Immature natural killer cell (primary cell): ENCODE data around the gene OVCH2. TPM values are rescaled to one million over a fixed set of nuclear protein-coding genes. Genes with fewer than 3 reads are reported as not detected.
"Not testable (repeated sequence)": the region's sequence is repeated elsewhere in the genome, so short reads cannot be mapped to it uniquely, and the experiment has no call there.

Experiments
- DNase-seq, 3 donors: peaks; one replicate each; pipeline ENCODE4 v3.0.0; 2022; ENCODE audit warnings: mixed read lengths in 1 of 3
- H3K27ac Mint-ChIP-seq, 6 donors: one replicate each; pipeline ENCODE4 v1.8.0; 2020; ENCODE audit warnings: mixed read lengths in 6 of 6, mild to moderate bottlenecking in 5 of 6, inconsistent platforms in 4 of 6, moderate library complexity in 3 of 6
- H3K27me3 Mint-ChIP-seq, 3 donors: one replicate each; pipeline ENCODE4 v1.8.0; 2020 to 2021; ENCODE audit warnings: low read depth in 3 of 3, mild to moderate bottlenecking in 3 of 3, mixed read lengths in 3 of 3, moderate library complexity in 3 of 3, inconsistent platforms in 1 of 3
- H3K36me3 Mint-ChIP-seq, 3 donors: one replicate each; pipeline ENCODE4 v1.8.0; 2020; ENCODE audit warnings: mixed read lengths in 3 of 3, inconsistent platforms in 2 of 3, mild to moderate bottlenecking in 2 of 3
- H3K4me1 Mint-ChIP-seq, 2 donors: one replicate each; pipeline ENCODE4 v1.8.0; 2020; ENCODE audit warnings: inconsistent platforms in 2 of 2, mild to moderate bottlenecking in 2 of 2, mixed read lengths in 2 of 2, moderate library complexity in 1 of 2
- H3K4me3 Mint-ChIP-seq, 5 donors: one replicate each; pipeline ENCODE4 v1.8.0; 2020; ENCODE audit warnings: mild to moderate bottlenecking in 5 of 5, mixed read lengths in 5 of 5, inconsistent platforms in 3 of 5, moderate library complexity in 3 of 5
- H3K9me3 Mint-ChIP-seq, 6 donors: one replicate each; pipeline ENCODE4 v1.8.0; 2020; ENCODE audit warnings: mild to moderate bottlenecking in 6 of 6, mixed read lengths in 6 of 6, inconsistent platforms in 4 of 6, moderate library complexity in 3 of 6
- polyA plus RNA-seq, 3 donors: library from polyadenylated mRNA; unstranded; fragments of 300-500 nt; fragmentation: Illumina TruSeq; gene quantifications; one replicate each; pipeline ENCODE4 v1.2.3, GENCODE V29; 2021

Gene OVCH2, protein sequence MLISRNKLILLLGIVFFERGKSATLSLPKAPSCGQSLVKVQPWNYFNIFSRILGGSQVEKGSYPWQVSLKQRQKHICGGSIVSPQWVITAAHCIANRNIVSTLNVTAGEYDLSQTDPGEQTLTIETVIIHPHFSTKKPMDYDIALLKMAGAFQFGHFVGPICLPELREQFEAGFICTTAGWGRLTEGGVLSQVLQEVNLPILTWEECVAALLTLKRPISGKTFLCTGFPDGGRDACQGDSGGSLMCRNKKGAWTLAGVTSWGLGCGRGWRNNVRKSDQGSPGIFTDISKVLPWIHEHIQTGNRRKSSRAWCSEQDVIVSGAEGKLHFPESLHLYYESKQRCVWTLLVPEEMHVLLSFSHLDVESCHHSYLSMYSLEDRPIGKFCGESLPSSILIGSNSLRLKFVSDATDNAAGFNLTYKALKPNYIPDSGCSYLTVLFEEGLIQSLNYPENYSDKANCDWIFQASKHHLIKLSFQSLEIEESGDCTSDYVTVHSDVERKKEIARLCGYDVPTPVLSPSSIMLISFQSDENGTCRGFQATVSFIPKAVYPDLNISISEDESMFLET
- polyA plus RNA-seq: not detected

DNA sequence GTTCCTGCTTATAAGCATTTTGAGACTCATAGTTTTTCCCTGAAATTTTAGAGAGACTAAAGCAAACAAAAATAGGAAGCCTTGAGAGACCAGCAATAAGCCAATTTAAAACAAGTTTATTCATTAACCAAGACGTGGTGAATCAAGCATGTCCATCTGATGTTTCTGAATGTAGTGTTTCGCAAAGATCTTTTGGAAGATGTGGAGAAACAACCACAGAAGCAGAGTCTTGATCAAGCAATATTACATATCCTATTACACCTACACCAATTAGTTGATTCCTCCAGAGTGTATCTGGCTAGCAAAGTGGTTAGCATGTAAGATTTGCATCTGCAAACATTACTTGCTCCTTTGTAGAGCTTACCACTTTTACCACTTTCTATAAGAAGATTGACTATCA, at the start of gene OVCH2:
TSS of gene OVCH2 (minus strand) at position 101 of the 400 bp plus-strand sequence. CDS start at position 18, 83 bp downstream.
- no peaks in the 10 kb centered on the region for H3K4me1 Mint-ChIP-seq
- DNase-seq: no peak
- H3K27ac Mint-ChIP-seq: no peak within 1 kb of the TSS
- no peak within 1 kb of the TSS for H3K4me3 Mint-ChIP-seq
- H3K36me3 Mint-ChIP-seq: no peaks in the 10 kb centered on the region
- peaks cover 2 to 5% (median 4%) of the 10 kb centered on the region in 3 donors for H3K27me3 Mint-ChIP-seq
- peaks cover 0 to 1% (median 0%) of the 10 kb centered on the region in 6 donors for H3K9me3 Mint-ChIP-seq

DNA sequence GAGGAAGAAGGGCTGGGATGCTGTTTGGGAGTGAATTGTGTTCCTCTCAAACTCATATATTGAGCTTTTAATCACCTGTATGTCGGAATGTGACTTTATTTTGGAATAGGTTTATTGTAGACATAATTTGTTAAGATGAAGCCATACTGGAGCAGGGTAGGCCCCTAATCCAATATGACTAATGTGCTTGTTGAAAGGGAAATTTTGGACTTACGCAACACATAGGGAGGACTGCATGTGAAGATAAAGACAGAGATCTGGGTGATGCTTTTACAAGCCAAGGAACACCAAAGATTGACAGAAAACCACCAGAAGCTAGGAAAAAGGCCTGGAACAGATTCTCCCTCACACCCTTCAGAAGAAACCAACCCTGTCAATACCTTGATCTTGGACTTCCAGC, 43.2 kb upstream of the OVCH2 start:
- H3K27me3 Mint-ChIP-seq: peaks cover 0 to 2% (median 0%) of the 10 kb centered on the region in 3 donors
- no peak for DNase-seq
- H3K9me3 Mint-ChIP-seq: peaks cover 0 to 6% (median 0%) of the 10 kb centered on the region in 6 donors
- no peak overlapping the region for H3K27ac Mint-ChIP-seq
- no peak overlapping the region for H3K4me3 Mint-ChIP-seq
- no peaks in the 10 kb centered on the region for H3K4me1 Mint-ChIP-seq
- H3K36me3 Mint-ChIP-seq: no peaks in the 10 kb centered on the region

DNA sequence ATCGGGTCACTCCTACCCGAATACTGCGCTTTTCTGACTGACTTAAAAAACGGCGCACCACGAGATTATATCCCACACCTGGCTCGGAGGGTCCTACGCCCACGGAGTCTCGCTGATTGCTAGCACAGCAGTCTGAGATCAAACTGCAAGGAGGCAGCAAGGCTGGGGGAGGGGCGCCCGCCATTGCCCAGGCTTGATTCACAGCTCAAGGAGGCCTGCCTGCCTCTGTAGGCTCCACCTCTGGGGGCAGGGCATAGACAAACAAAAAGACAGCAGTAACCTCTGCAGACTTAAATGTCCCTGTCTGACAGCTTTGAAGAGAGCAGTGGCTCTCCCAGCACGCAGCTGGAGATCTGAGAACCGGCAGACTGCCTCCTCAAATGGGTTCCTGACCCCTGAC, 28.5 kb upstream of the OVCH2 start:
- DNase-seq, H3K4me1 Mint-ChIP-seq, H3K9me3 Mint-ChIP-seq, H3K36me3 Mint-ChIP-seq, H3K27ac Mint-ChIP-seq, H3K4me3 Mint-ChIP-seq, H3K27me3 Mint-ChIP-seq: not testable (repeated sequence)

DNA sequence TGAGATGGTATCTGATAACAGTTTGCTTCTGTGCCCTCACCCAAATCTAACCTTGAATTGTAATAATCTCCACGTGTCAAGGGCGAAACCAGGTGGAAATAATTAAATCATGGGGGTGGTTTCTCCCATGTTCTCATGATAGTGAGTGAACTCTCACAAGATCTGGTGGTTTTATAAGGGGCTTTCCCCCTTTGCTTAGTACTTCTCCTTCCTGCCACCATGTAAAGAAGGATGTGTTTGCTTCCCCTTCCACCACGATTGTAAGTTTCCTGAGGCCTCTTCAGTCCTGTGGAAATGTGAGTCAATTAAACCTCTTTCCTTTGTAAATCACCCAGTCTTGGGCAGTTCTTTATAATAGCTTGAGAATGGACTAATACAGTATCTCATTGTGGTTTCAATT, 8.5 kb upstream of the OVCH2 start:
- Mint-ChIP-seq H3K4me3 (no peak overlapping the region), H3K36me3 (no peaks in the 10 kb centered on the region)
- DNase-seq: no peak

DNA sequence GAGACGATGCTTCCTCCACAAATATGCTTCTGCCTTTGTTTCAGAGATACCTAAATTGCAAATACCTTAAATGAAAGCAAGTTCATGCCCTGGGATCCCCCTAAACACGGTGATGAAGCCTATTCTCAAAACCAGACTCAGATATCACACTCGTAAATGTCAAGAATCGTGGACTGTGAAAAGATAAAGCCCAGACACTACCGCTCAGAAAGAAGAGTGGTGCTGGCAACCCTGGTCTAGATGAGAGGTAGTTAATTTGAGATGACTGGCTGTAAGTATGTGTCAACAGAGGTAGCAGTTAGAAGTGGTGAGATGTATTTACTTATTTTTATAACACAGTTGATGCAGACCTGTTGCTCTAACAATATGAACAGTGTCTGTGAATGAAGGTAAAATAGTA, 2.5 kb downstream of the OVCH2 start:
- H3K4me1 Mint-ChIP-seq: no peaks in the 10 kb centered on the region
- DNase-seq: no peak
- H3K27me3 Mint-ChIP-seq: peaks cover 2 to 6% (median 5%) of the 10 kb centered on the region in 3 donors
- H3K4me3 Mint-ChIP-seq: no peak overlapping the region
- no peaks in the 10 kb centered on the region for H3K9me3 Mint-ChIP-seq
- H3K27ac Mint-ChIP-seq: no peak overlapping the region
- H3K36me3 Mint-ChIP-seq: no peaks in the 10 kb centered on the region

More for the DNA sequence above, 8.5 kb upstream of the OVCH2 start:
- H3K9me3 Mint-ChIP-seq: no peaks in the 10 kb centered on the region
- H3K27ac Mint-ChIP-seq: no peak overlapping the region
- H3K27me3 Mint-ChIP-seq: peaks cover 0 to 12% (median 7%) of the 10 kb centered on the region in 3 donors
- no peaks in the 10 kb centered on the region for H3K4me1 Mint-ChIP-seq

DNA sequence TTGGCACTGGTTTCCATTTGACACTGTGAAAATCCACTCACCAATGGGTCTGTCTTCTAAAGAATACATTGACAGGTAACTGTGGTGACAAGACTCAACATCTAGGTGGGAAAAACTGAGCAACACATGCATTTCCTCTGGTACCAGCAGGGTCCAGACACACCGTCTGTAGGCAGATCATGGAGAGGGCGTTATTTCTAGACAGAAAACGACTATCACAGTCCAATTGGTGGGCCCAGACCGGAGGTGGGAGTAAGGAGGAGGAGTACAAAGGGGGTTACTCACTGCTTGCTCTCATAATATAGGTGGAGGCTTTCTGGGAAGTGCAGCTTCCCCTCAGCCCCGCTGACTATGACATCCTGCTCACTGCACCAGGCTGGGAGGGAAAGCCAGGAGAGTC, 9.9 kb downstream of the OVCH2 start:
- no peaks in the 10 kb centered on the region for H3K36me3 Mint-ChIP-seq
- H3K4me1 Mint-ChIP-seq: no peaks in the 10 kb centered on the region
- no peak for DNase-seq
- peaks cover 5 to 27% (median 12%) of the 10 kb centered on the region in 3 donors for H3K27me3 Mint-ChIP-seq
- no peak overlapping the region for H3K27ac Mint-ChIP-seq
- H3K9me3 Mint-ChIP-seq: no peaks in the 10 kb centered on the region
- H3K4me3 Mint-ChIP-seq: no peak overlapping the region

DNA sequence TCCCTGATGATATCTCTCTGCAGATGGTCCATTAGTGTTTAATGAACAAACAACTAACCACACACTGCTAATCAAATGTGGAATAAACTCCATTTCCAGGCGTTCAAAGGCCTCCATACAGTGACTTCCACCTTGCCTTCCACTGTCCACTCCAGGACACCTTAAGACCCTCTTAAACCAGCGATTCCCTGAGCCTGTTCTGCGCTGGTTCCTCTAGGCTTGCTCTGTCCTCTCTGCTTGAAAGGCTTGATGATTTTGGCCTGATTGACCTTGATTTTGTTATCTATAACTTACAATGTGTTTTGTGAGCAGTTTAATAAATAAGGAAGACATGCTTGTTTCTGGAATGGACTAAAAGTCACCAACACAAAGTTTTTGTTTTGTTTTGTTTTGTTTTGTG, 12.0 kb downstream of the OVCH2 start:
- no peaks in the 10 kb centered on the region for H3K36me3 Mint-ChIP-seq
- H3K27ac Mint-ChIP-seq: no peak overlapping the region
- peaks cover 5 to 25% (median 12%) of the 10 kb centered on the region in 3 donors for H3K27me3 Mint-ChIP-seq
- DNase-seq: no peak
- no peaks in the 10 kb centered on the region for H3K9me3 Mint-ChIP-seq
- no peaks in the 10 kb centered on the region for H3K4me1 Mint-ChIP-seq
- no peak overlapping the region for H3K4me3 Mint-ChIP-seq

DNA sequence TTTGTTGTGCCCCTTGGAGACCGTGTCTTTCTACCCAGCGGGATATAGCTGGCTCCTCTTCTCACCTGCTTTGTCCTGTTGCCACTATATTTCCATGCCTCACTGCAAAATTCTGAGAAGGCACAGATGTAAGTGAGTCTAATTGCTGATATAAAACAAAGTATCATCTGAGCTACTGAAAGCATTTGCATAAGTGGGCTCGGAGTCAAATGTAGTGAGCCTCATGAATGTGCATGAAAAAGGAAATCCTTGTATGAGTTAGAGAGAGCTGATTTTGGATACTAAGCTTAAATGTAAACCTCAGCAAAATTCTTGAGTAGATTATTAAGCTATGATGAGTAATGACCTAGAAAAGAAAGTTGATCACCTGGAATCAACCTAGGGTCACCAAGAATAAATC, 13.9 kb downstream of the OVCH2 start:
- no peak overlapping the region for H3K27ac Mint-ChIP-seq
- H3K27me3 Mint-ChIP-seq: peaks cover 6 to 28% (median 9%) of the 10 kb centered on the region in 3 donors
- DNase-seq: no peak
- no peak overlapping the region for H3K4me3 Mint-ChIP-seq
- H3K9me3 Mint-ChIP-seq: no peaks in the 10 kb centered on the region
- H3K36me3 Mint-ChIP-seq: no peaks in the 10 kb centered on the region
- H3K4me1 Mint-ChIP-seq: no peaks in the 10 kb centered on the region

DNA sequence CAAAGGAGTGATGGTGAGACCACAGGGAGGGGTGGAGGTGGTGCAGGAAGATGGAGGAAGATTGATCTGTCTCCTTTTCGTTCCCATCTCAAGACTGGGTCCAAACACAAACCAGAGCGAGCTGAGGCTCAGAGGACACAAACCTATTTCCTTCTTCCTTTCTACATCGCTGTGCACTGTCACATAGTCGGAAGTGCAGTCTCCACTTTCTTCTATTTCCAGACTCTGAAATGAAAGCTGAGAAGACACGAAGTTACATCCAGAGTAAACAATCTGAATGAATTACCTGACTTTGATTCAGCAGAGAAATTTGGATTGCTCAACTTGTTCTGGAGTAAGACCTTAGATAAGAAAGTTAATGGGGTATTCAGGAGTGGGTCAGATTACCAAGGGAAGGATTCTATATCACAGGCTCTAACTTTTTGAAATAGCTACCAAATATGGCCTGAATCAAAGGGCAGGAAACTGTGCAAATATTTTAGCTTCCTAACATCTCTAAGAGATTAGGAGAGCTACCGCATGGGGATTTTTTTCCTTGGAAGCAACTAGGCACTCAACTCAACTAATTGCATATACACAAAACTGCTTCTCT, 14.4 kb downstream of the OVCH2 start:
- H3K36me3 Mint-ChIP-seq: no peaks in the 10 kb centered on the region
- no peak overlapping the region for H3K4me3 Mint-ChIP-seq
- H3K9me3 Mint-ChIP-seq: no peaks in the 10 kb centered on the region
- peaks cover 4 to 28% (median 9%) of the 10 kb centered on the region in 3 donors for H3K27me3 Mint-ChIP-seq
- H3K27ac Mint-ChIP-seq: no peak overlapping the region
- H3K4me1 Mint-ChIP-seq: no peaks in the 10 kb centered on the region
- no peak for DNase-seq

DNA sequence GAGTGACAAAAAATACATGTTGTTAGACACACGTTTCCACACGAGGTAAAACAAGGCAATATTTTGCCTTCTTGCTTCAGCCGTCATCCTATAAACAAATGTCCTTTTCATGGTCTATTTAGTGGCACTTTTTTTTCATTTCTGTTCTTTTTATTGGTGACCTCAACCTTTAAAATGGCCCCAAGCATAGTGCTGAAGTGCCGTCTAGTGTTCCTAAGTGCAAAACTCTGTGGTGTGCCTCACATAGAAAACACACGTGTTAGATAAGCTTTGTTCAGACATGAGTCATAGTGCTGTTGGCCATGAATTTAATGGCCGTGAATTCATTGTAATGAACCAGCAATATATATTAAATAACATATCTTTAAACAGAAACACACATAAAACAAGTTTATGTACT, 15.6 kb downstream of the OVCH2 start:
- Mint-ChIP-seq H3K4me3 (no peak overlapping the region), H3K4me1 (no peaks in the 10 kb centered on the region), H3K27ac (no peak overlapping the region), H3K27me3 (peaks cover 6 to 31% (median 11%) of the 10 kb centered on the region in 3 donors), H3K9me3 (no peaks in the 10 kb centered on the region), H3K36me3 (no peaks in the 10 kb centered on the region)
- no peak for DNase-seq

DNA sequence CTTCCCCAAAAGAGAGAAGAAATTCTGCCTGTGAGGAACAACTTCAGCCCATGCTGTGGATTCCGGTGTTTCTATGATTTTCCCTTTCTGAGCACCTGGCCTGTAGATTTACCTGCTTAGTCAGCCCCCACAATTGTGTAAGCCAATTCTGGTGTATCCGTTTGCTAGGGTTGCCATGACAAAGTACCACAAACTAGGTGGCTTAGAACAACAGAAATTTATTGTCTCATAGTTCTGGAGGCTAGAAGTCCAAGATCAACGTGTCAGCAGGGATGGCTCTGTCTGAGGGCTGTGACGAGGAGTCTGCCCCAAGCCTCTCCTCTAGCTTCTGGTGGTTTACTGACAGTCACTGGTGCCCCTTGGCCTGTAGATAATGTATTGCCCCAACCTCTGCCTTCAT, 17.0 kb downstream of the OVCH2 start:
- no peaks in the 10 kb centered on the region for H3K9me3 Mint-ChIP-seq
- no peaks in the 10 kb centered on the region for H3K4me1 Mint-ChIP-seq
- H3K36me3 Mint-ChIP-seq: no peaks in the 10 kb centered on the region
- H3K4me3 Mint-ChIP-seq: no peak overlapping the region
- H3K27ac Mint-ChIP-seq: no peak overlapping the region
- H3K27me3 Mint-ChIP-seq: peaks cover 6 to 27% (median 11%) of the 10 kb centered on the region in 3 donors
- DNase-seq: no peak

DNA sequence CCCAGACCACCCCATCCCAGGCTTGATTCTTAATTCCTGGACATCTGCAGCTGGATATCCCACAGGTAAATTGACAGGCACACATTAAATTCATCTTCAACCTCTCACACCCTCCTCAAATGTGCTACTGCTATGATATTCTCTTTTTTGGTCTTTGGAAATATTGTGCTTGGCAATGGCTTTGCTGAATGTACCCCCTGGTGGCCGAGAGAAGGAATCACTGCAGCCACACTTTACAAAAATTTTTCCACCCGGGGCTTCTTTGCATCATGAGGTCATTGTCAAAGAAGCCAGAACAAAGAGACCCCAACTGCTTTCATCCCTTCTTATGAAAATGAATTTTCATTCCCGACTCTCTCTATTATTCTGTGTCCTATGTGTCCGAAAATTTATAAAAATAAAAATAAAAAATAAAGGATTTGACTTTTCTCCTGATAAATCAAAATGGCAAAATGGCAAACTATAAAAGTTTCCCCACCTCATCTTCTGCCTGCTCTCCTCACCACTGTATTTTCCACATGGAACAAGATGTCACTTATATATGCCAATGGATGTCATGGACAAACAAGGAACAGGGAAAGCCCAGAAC, 17.9 kb downstream of the OVCH2 start:
- H3K27me3 Mint-ChIP-seq: peaks cover 3 to 18% (median 8%) of the 10 kb centered on the region in 3 donors
- DNase-seq: peak in 1 of 3 donors; percentile 12
- no peaks in the 10 kb centered on the region for H3K9me3 Mint-ChIP-seq
- no peaks in the 10 kb centered on the region for H3K4me1 Mint-ChIP-seq
- H3K4me3 Mint-ChIP-seq: no peak overlapping the region
- no peaks in the 10 kb centered on the region for H3K36me3 Mint-ChIP-seq
- no peak overlapping the region for H3K27ac Mint-ChIP-seq

DNA sequence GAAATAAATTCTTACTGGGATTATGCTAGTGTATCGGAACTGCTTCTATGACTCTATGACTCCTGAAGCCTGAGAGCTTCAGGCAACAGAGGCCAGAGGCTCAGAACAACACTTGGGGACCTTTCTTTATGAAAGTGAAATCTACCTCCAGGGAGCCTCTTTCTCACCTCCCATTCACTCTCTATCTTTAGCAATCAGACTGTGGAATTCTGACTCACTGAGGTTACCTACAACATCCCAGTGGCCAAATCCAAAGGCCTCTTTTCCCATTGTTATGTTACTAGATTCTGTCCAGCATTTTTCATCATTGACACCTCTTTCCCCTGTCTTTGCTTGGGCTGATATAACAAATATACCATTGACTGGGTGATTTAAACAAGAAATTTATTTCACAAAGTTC, 18.9 kb downstream of the OVCH2 start:
- Mint-ChIP-seq H3K36me3 (no peaks in the 10 kb centered on the region), H3K27ac (no peak overlapping the region), H3K9me3 (no peaks in the 10 kb centered on the region), H3K27me3 (peaks cover 3 to 13% (median 7%) of the 10 kb centered on the region in 3 donors), H3K4me3 (no peak overlapping the region), H3K4me1 (no peaks in the 10 kb centered on the region)
- DNase-seq: no peak

DNA sequence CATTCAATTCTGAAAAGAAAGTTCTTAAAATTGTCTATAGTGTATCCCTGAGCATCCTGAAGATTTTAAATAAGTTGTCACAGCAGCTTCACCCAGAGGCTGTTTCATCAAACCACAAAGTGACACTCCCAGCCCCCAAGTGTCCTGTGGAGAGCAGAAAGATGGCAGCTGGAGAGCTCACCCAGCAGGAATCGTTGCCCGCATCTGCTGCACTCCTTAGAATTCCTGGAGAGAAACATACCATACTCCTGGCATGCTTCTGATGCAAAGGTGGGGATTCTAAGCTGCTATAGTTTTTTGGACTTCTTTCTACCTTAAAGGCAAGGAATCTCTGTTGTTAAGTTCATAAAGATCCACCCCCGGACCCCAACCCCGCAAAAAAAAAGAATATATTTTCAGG, 19.5 kb downstream of the OVCH2 start:
- Mint-ChIP-seq H3K4me3 (no peak overlapping the region), H3K27me3 (peaks cover 3 to 9% (median 5%) of the 10 kb centered on the region in 3 donors), H3K9me3 (no peaks in the 10 kb centered on the region), H3K4me1 (no peaks in the 10 kb centered on the region), H3K27ac (no peak overlapping the region), H3K36me3 (no peaks in the 10 kb centered on the region)
- DNase-seq: no peak
